Measurements from ENCODE around the gene CES5A. TPM values are rescaled to one million over a fixed set of nuclear protein-coding genes. Genes with fewer than 3 reads are reported as not detected.
"Not testable (repeated sequence)": the region's sequence is repeated elsewhere in the genome, so short reads cannot be mapped to it uniquely, and the experiment has no call there.

CES5A gene
- total RNA-seq, 6 donors from 2014 or later: not detected

GRCh38 chr16:55834049-55834448, 41.1 kb downstream of the CES5A start:
- Histone ChIP-seq H3K27ac (peak overlapping the region in 1 of 4 donors; percentile 73), H3K4me1 (peaks cover 6 to 13% (median 10%) of the 10 kb centered on the region in 4 donors), H3K4me3 (no peak overlapping the region), H3K27me3 (no peaks in the 10 kb centered on the region), H3K9me3 (no peaks in the 10 kb centered on the region), H3K36me3 (no peaks in the 10 kb centered on the region)
- TF ChIP-seq CTCF (IDR thresholded peaks at IDR 0.05) (no peak), EP300 (IDR thresholded peaks at IDR 0.05) (no peak), POLR2AphosphoS5 (IDR thresholded peaks at IDR 0.05) (no peak), POLR2A (IDR thresholded peaks at IDR 0.05) (no peak)
- no peak for DNase-seq
- 57 to 68% methylated on average over 7 of the region's 7 CpGs for WGBS, 2 donors
- no peak for ATAC-seq (ENCODE audit: low FRiP score in 2 of 2)

DNA sequence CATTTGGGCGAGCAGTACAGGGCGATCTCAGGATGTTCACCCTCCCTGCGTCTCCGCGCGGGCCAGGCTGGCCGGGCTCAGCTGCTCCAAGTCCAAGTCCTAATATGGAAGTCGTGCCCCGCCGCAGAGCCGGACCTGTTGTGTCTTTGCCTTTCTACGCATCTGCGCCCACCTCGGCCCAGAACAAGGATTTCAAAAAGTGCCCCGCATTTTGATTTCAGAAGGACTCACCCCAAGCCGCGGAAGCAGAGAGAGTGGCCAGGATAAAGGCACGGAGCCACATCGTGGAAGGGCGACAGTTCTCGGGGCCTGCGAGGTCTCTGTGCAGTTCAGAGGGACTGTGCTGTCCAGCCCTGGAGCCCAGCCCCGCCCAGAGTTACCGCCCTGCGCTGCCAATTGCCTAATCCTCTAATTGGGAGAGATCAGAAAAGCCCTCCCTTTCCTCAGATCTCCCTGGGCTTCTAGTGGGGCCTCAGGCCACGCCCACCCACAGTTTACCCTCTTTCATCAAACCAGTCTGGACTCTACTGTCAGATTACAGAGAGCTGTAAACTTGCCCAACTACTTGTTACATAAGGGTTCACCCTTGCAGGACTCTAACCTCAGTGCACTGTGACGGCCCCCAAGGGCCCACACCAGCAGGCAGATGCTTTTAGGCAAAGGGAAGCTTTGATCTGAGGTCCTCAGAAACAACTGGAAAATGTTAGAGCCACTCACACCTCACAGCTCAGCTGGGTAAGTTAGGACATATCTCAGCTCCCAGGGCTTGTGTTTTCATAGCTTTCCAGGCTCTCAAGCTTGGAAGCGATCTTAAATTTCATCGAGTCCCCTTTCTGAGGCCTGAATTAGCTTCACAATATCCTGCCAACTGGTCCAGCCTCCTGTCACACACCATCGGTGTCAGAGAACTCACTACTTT, 42.1 kb downstream of the CES5A start, which contains the start of gene CES1:
TSS of gene CES1 (minus strand) at position 324 of the 919 bp plus-strand sequence. CDS start at position 283, 41 bp downstream.
- peak within 1 kb of the TSS; percentile 52 to 83 (median 63) for H3K27ac ChIP-seq
- peak within 1 kb of the TSS in 3 of 4 donors; percentile 30 to 44 (median 39) for H3K4me3 ChIP-seq
- WGBS, 2 donors: 50 to 56% methylated on average over 16 to 30 of the region's 30 CpGs
- H3K4me1 ChIP-seq: peaks cover 6 to 13% (median 10%) of the 10 kb centered on the region in 4 donors
- ATAC-seq (ENCODE audit: low FRiP score in 2 of 2) (peak; percentile 86 to 88), DNase-seq (peak; percentile 83 to 90)
- H3K9me3 ChIP-seq: no peaks in the 10 kb centered on the region
- no peaks in the 10 kb centered on the region for H3K36me3 ChIP-seq
- H3K27me3 ChIP-seq: no peaks in the 10 kb centered on the region
- TF ChIP-seq POLR2AphosphoS5 (IDR thresholded peaks at IDR 0.05): peak; percentile 27 to 60
- peak in 1 of 4 donors; percentile 59 for TF ChIP-seq POLR2A (IDR thresholded peaks at IDR 0.05)
- no peak for TF ChIP-seq CTCF (IDR thresholded peaks at IDR 0.05)
- no peak for TF ChIP-seq EP300 (IDR thresholded peaks at IDR 0.05)

DNA sequence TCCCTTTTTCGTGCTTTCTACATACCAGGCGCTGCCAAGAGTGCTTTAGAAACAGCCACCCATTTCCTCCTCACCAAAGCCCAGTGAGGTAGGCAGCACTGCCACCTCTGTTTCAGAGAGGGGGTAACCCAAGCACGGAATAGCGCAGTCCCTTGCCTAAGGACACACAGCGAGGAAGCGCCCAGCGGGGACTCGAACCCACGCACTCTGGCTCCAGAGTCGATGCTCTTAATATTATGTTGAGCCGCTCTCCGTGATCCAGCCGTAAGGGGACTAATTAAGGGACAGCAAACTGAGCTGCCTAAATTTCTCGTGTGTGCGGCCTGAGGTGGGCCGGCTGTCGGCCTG, 42.8 kb downstream of the CES5A start:
- TF ChIP-seq POLR2A (IDR thresholded peaks at IDR 0.05): no peak
- TF ChIP-seq POLR2AphosphoS5 (IDR thresholded peaks at IDR 0.05): no peak
- no peak for TF ChIP-seq CTCF (IDR thresholded peaks at IDR 0.05)
- TF ChIP-seq EP300 (IDR thresholded peaks at IDR 0.05): no peak
- WGBS, 2 donors: 84 to 91% methylated on average over 13 to 17 of the region's 17 CpGs
- DNase-seq: no peak
- Histone ChIP-seq H3K27ac (peak overlapping the region; percentile 52 to 83 (median 63)), H3K36me3 (no peaks in the 10 kb centered on the region), H3K4me1 (peaks cover 6 to 13% (median 10%) of the 10 kb centered on the region in 4 donors), H3K27me3 (no peaks in the 10 kb centered on the region), H3K9me3 (no peaks in the 10 kb centered on the region), H3K4me3 (peak overlapping the region in 3 of 4 donors; percentile 30 to 44 (median 39))
- peak; percentile 3 to 19 for ATAC-seq (ENCODE audit: low FRiP score in 2 of 2)

DNA sequence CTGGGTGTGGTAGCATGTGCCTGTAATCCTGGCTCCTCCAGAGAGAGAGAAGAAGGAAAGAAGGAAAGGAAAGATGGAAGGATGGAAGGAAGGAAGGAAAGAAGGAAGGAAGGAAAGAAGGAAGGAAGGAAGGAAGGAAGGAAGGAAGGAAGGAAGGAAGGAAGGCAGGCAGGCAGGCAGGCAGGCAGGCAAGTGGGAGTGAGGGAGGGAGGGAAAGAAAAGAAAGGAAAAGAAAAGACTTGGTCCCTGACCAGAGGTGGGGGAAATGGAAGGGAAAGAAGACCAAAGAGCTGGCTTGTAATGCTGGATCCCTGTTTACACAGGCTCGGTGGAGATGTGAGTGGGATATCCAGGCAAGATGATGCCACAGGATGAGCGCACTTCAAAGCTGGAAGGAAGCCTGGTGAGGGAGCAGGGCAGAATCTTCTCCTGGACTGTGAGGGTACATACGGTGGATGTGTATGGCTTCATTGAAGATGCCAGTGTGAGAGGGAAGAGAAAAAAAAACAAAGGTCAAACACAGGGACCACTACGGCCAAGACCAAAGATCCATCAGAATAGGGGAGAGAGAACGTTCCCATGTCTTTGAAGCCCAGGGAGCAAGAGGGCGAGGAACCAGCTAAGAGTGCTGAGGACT, 44.4 kb downstream of the CES5A start:
- 76 to 81% methylated on average over 6 of the region's 6 CpGs for WGBS, 2 donors
- Histone ChIP-seq H3K27me3 (no peaks in the 10 kb centered on the region), H3K36me3 (no peaks in the 10 kb centered on the region), H3K27ac (no peak overlapping the region), H3K9me3 (no peaks in the 10 kb centered on the region), H3K4me1 (peaks cover under 1 to 7% (median 4%) of the 10 kb centered on the region in 4 donors), H3K4me3 (peak overlapping the region in 1 of 4 donors; percentile 6)
- DNase-seq (no peak), ATAC-seq (ENCODE audit: low FRiP score in 2 of 2) (no peak)
- no peak for TF ChIP-seq POLR2AphosphoS5 (IDR thresholded peaks at IDR 0.05)
- TF ChIP-seq POLR2A (IDR thresholded peaks at IDR 0.05): no peak
- TF ChIP-seq EP300 (IDR thresholded peaks at IDR 0.05): no peak
- no peak for TF ChIP-seq CTCF (IDR thresholded peaks at IDR 0.05)

- H3K36me3 ChIP-seq; H3K4me3 ChIP-seq; ATAC-seq (ENCODE audit: low FRiP score in 2 of 2); H3K27me3 ChIP-seq; H3K27ac ChIP-seq; H3K4me1 ChIP-seq; DNase-seq; H3K9me3 ChIP-seq: not testable (repeated sequence)
- WGBS, 2 donors: 94 to 97% methylated on average over 3 of the region's 3 CpGs
Measured at GRCh38 chr16:55829232-55829631, 45.9 kb downstream of the CES5A start.
